A673 (cell line): Measurements from ENCODE around the gene YEATS4. TPM values are rescaled to one million over a fixed set of nuclear protein-coding genes. Genes with fewer than 3 reads are reported as not detected.

Experiments
- BruUV-seq: library from RNA; stranded (reverse); fragments of 400-500 nt; replicated peaks from 2 replicates; lab custom pipeline; 2021; lab: Mats Ljungman, UMichigan
- CTCF ChIA-PET: fragments of 300-600 bp; sonication (Branson Sonifier 250); formaldehyde crosslinking; loops from one replicate; lab custom pipeline; 2022; ENCODE audit warnings: antibody characterized with exemption; lab: Charles Lee
- POLR2A ChIA-PET: fragments of 300-600 bp; sonication (Branson Sonifier 250); formaldehyde crosslinking; loops from one replicate; lab custom pipeline; 2022; ENCODE audit warnings: antibody characterized with exemption; ENCODE audit not compliant: low non-redundant PET; lab: Charles Lee
- DNase-seq: peaks from one replicate; pipeline ENCODE4 v3.0.0-alpha.2; 2015; ENCODE audit warnings: low spot score
- H3K27ac ChIP-seq: fragments of 200-600 bp; sonication (generic); 2 replicates; pipeline ENCODE4 v1.5.1; 2016; ENCODE audit warnings: mixed run types, low read depth, mild to moderate bottlenecking, mixed read lengths, antibody characterized with exemption, low read length; ENCODE audit not compliant: poor library complexity, severe bottlenecking
- H3K27me3 ChIP-seq: fragments of 200-600 bp; sonication (generic); replicated peaks from 2 replicates; pipeline ENCODE4 v1.6.1; 2017; ENCODE audit warnings: mixed run types, low read depth, mild to moderate bottlenecking, mixed read lengths, antibody characterized with exemption, low read length; ENCODE audit not compliant: insufficient read depth, poor library complexity
- H3K36me3 ChIP-seq: fragments of 200-600 bp; sonication (generic); 2 replicates; pipeline ENCODE4 v1.6.1; 2016; ENCODE audit warnings: mixed run types, mild to moderate bottlenecking, mixed read lengths, antibody characterized with exemption, low read length; ENCODE audit not compliant: insufficient read depth, poor library complexity, severe bottlenecking
- H3K4me1 ChIP-seq: fragments of 200-600 bp; sonication (generic); 2 replicates; pipeline ENCODE4 v1.6.1; 2017; ENCODE audit warnings: mixed run types, mild to moderate bottlenecking, mixed read lengths, antibody characterized with exemption, low read length; ENCODE audit not compliant: insufficient read depth, poor library complexity, severe bottlenecking
- H3K4me3 ChIP-seq: fragments of 200-600 bp; sonication (generic); 2 replicates; pipeline ENCODE4 v1.5.1; 2016; ENCODE audit warnings: low read depth, mixed run types, mild to moderate bottlenecking, mixed read lengths, low read length; ENCODE audit not compliant: poor library complexity, severe bottlenecking
- H3K9me3 ChIP-seq: fragments of 200-600 bp; sonication (generic); 2 replicates; pipeline ENCODE4 v1.6.1; 2016; ENCODE audit warnings: mixed run types, low read depth, mild to moderate bottlenecking, mixed read lengths, antibody characterized with exemption, low read length; ENCODE audit not compliant: poor library complexity, severe bottlenecking
- CTCF ChIP-seq: fragments of 300-800, 200-600 bp; sonication (generic); conservative IDR thresholded peaks from 2 replicates; pipeline ENCODE4 v1.5.1; 2017; ENCODE audit warnings: low read depth, mild to moderate bottlenecking, antibody characterized with exemption, low read length, moderate library complexity, mixed read lengths
- EZH2 ChIP-seq: fragments of 200-600 bp; sonication (generic); IDR thresholded peaks from 2 replicates; pipeline ENCODE4 v1.6.1; 2017; ENCODE audit warnings: borderline replicate concordance, low read depth, mild to moderate bottlenecking, mixed read lengths, antibody characterized with exemption, low read length; ENCODE audit not compliant: poor library complexity, severe bottlenecking
- intact Hi-C: fragments of 100-400 bp; cut with micrococcal nuclease; formaldehyde crosslinking; loops from one replicate; pipeline ENCODE4 v1.10.0; 2022; ENCODE audit not compliant: unreplicated experiment
- total RNA-seq: library from RNA; stranded (reverse); gene quantifications from 2 replicates; pipeline ENCODE4 v1.2.3, GENCODE V29; 2021

YEATS4 gene
- total RNA-seq, 1 experiment from 2014 or later, result 43.7 TPM

- Histone ChIP-seq H3K4me1 (peaks cover 3% of the 10 kb centered on the region), H3K36me3 (no peaks in the 10 kb centered on the region), H3K27ac (no peak overlapping the region), H3K4me3 (no peak overlapping the region), H3K27me3 (peaks cover 17% of the 10 kb centered on the region), H3K9me3 (no peaks in the 10 kb centered on the region)
- intact Hi-C loops, result no loop called here
- BruUV-seq, result no TSS peak
- TF ChIP-seq CTCF (no peak), EZH2 (no peak)
- ChIA-PET CTCF (no interaction called here), POLR2A (no interaction called here)
- no peak for DNase-seq
These were observed 27.4 kb upstream of the YEATS4 start for GRCh38 chr12:69331909-69332684.

GRCh38 chr12:69332815-69333358 is 26.7 kb upstream of the YEATS4 start:
- Histone ChIP-seq H3K4me3 (no peak overlapping the region), H3K9me3 (no peaks in the 10 kb centered on the region), H3K4me1 (peaks cover 3% of the 10 kb centered on the region), H3K27ac (no peak overlapping the region), H3K27me3 (peaks cover 17% of the 10 kb centered on the region), H3K36me3 (no peaks in the 10 kb centered on the region)
- ChIA-PET CTCF (no interaction called here), POLR2A (no interaction called here)
- no peak for DNase-seq
- TF ChIP-seq EZH2 (no peak), CTCF (no peak)
- no TSS peak for BruUV-seq
- intact Hi-C loops, result no loop called here

GRCh38 chr12:69334158-69334557 is 25.4 kb upstream of the YEATS4 start:
- peaks cover 3% of the 10 kb centered on the region for H3K4me1 ChIP-seq
- ChIA-PET POLR2A (no interaction called here), CTCF (no interaction called here)
- no peak overlapping the region for H3K4me3 ChIP-seq
- no peak overlapping the region for H3K27ac ChIP-seq
- H3K27me3 ChIP-seq, result peaks cover 10% of the 10 kb centered on the region
- BruUV-seq, result no TSS peak
- H3K9me3 ChIP-seq, result no peaks in the 10 kb centered on the region
- no peak for DNase-seq
- no peaks in the 10 kb centered on the region for H3K36me3 ChIP-seq
- intact Hi-C loops, result no loop called here
- TF ChIP-seq EZH2 (no peak), CTCF (no peak)
